ENCODE measurements around the gene IDUA.

IDUA gene

DNA sequence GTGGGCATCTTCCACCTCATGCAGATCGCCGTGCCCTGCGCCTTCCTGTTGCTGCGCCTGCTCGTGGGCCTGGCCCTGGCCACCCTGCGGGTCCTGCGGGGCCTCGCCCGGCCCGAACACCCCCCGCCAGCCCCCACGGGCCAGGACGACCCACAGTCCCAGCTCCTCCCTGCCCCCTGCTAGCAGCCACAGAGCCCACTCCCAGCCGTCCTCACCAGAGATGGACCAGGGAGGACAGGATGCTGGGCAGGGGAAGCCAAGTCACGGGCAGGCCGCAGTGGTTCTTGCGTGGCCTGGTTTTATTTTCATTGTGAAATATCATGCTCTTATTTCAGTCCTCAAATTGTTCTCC, 28.6 kb upstream of the IDUA start:
- Histone ChIP-seq H3K9ac (ENCODE audit: low read length) (no peak overlapping the region), H3K36me3 (ENCODE audit: control insufficient read depth, low read depth, low read length) (no peaks in the 10 kb centered on the region), H3K4me3 (ENCODE audit: low read length) (no peak overlapping the region), H3K9me3 (ENCODE audit: control insufficient read depth, low read depth, low read length) (no peaks in the 10 kb centered on the region), H3K4me1 (ENCODE audit: control insufficient read depth, low read depth, low read length) (no peaks in the 10 kb centered on the region), H3K27me3 (ENCODE audit: control insufficient read depth, insufficient read depth, low read length) (no peaks in the 10 kb centered on the region), H3K27ac (ENCODE audit: low read length) (no peak overlapping the region)

DNA sequence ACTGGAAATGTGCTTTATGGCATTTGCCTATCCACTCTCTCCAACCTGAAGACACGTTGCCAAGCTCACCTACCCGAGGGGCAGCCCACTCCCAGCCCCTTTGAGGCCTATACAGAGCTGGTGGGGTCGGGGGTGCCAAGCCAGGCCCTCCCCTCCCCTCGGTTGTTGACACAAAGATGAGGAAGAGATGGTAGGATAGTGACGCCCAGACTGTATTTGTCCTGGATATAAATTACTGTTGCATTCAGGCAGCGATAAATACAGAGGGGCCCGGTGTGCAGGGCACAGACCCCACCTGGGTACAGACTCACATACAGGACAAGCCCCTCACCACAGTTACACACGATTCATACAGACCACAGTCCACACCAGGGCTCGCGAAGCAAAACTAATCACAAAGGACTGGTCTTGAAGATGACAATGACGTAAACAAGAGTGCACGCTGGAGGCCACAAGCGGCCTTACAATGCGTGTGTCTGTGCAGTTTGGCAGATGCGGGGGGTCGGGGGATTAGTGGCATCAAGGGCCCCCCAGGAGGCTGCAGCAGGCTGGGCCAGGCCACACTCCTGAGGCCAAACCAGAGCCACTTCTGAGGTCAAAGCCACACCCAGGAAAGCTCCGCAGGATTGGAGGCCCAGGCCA, 28.0 kb upstream of the IDUA start:
- H3K9me3 ChIP-seq (ENCODE audit: control insufficient read depth, low read depth, low read length): no peaks in the 10 kb centered on the region
- H3K36me3 ChIP-seq (ENCODE audit: control insufficient read depth, low read depth, low read length): no peaks in the 10 kb centered on the region
- no peak overlapping the region for H3K4me3 ChIP-seq (ENCODE audit: low read length)

DNA sequence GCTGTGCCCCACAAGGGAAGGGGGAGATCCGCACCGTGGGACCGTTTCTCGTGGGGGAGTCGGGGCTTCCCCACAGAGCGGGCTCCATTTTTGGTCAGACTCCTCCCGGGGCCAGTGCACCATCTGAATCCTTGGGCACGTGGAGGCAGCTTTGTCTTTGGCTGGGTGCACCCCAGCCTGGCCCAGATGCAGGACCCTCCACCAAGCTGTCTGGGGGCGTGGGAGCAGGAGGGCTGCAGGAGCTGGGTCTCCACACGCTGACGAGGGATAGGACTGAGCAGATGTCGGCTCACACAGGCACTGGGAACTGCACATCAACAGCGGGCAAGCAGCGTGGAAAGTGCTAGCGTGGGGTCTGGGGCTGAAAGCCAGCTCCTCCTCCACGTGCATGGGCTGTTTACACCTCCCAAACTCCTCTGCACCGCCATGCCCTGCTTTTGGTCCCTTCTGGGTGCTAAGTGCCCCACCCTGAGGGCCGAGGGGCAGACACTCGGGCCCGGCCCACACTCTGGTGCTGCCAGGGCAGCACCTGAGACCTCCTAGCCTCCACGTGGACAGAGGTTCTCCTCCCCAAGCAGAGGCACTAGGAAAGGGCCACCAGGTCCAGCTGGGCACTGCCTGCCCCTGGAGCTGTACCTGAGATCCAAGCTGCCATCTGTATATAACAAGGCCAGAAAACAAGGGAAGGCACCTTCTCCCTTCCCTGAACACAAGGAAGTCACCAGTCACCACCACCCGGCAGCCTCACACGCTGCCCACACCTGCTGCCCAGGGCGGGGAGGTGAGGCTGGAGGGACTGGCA, 27.3 kb upstream of the IDUA start:
- Histone ChIP-seq H3K36me3 (ENCODE audit: control insufficient read depth, low read depth, low read length) (no peaks in the 10 kb centered on the region), H3K9me3 (ENCODE audit: control insufficient read depth, low read depth, low read length) (no peaks in the 10 kb centered on the region), H3K27ac (ENCODE audit: low read length) (no peak overlapping the region), H3K4me1 (ENCODE audit: control insufficient read depth, low read depth, low read length) (no peaks in the 10 kb centered on the region), H3K27me3 (ENCODE audit: control insufficient read depth, insufficient read depth, low read length) (no peaks in the 10 kb centered on the region), H3K9ac (ENCODE audit: low read length) (no peak overlapping the region), H3K4me3 (ENCODE audit: low read length) (no peak overlapping the region)

More for the DNA sequence above, 28.0 kb upstream of the IDUA start:
- Histone ChIP-seq H3K4me1 (ENCODE audit: control insufficient read depth, low read depth, low read length) (no peaks in the 10 kb centered on the region), H3K27ac (ENCODE audit: low read length) (no peak overlapping the region), H3K27me3 (ENCODE audit: control insufficient read depth, insufficient read depth, low read length) (no peaks in the 10 kb centered on the region), H3K9ac (ENCODE audit: low read length) (no peak overlapping the region)

DNA sequence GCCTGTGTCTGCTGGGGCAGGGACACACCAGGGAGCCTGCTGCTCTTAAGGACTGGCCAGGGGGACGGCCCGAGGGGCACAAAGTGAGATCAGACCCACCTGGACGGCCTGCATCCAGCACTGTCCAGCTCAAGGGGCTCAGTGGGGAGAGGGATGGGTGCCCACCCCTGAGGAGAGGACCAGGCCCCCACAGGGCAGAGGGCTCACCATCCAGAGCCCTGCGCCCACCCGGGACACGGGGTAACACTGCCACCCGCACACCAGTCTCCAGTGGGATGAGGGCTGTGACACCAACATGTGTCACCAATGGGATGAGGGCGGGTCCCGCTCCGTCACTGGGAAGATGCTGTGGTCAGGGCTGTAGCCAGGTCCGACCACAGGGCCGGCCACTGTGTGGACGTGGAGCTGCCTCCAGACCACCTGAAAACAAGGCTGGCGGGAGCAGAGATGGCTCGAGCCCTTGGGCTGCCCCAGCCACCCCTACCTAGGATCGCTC, 26.7 kb upstream of the IDUA start:
- no peaks in the 10 kb centered on the region for H3K9me3 ChIP-seq (ENCODE audit: control insufficient read depth, low read depth, low read length)
- H3K27me3 ChIP-seq (ENCODE audit: control insufficient read depth, insufficient read depth, low read length): no peaks in the 10 kb centered on the region
- no peak overlapping the region for H3K9ac ChIP-seq (ENCODE audit: low read length)
- H3K4me1 ChIP-seq (ENCODE audit: control insufficient read depth, low read depth, low read length): no peaks in the 10 kb centered on the region
- no peak overlapping the region for H3K27ac ChIP-seq (ENCODE audit: low read length)
- H3K4me3 ChIP-seq (ENCODE audit: low read length): no peak overlapping the region
- no peaks in the 10 kb centered on the region for H3K36me3 ChIP-seq (ENCODE audit: control insufficient read depth, low read depth, low read length)

DNA sequence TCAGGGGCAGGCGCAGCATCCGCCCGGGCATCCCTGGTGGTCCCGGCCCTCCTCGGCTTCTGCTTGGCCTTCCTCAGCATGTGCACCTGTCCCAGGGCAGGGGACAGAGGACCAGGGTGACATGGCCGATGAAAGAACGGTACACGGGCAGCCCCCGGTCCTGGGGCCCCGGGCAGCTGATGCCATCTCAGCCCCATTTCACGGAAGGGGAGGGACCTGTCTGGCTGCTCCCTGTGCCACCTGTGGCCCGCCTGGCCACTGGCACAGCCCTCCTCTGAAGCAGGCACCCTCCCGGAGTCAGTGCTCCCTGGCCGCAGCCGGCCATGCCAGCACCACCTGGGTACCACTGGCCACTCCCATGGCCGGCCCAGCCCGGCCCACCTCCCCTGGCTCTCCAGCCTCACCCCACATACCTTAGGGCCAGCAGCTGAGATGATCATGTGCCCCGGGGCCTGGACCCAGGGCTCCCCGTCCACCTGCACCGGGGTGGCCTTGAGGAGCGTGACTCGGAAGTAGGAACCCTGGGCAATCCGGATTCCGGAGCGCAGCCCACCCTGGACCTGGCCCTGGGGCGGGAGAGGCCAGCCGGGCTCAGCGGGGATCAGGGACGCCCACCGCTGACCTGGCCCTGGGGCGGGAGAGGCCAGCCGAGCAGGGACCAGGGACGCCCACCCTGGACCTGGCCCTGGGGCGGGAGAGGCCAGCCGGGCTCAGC, 26.1 kb upstream of the IDUA start:
- no peaks in the 10 kb centered on the region for H3K4me1 ChIP-seq (ENCODE audit: control insufficient read depth, low read depth, low read length)
- no peaks in the 10 kb centered on the region for H3K36me3 ChIP-seq (ENCODE audit: control insufficient read depth, low read depth, low read length)
- H3K27me3 ChIP-seq (ENCODE audit: control insufficient read depth, insufficient read depth, low read length): no peaks in the 10 kb centered on the region
- no peaks in the 10 kb centered on the region for H3K9me3 ChIP-seq (ENCODE audit: control insufficient read depth, low read depth, low read length)
- no peak overlapping the region for H3K27ac ChIP-seq (ENCODE audit: low read length)
- no peak overlapping the region for H3K9ac ChIP-seq (ENCODE audit: low read length)
- H3K4me3 ChIP-seq (ENCODE audit: low read length): no peak overlapping the region

DNA sequence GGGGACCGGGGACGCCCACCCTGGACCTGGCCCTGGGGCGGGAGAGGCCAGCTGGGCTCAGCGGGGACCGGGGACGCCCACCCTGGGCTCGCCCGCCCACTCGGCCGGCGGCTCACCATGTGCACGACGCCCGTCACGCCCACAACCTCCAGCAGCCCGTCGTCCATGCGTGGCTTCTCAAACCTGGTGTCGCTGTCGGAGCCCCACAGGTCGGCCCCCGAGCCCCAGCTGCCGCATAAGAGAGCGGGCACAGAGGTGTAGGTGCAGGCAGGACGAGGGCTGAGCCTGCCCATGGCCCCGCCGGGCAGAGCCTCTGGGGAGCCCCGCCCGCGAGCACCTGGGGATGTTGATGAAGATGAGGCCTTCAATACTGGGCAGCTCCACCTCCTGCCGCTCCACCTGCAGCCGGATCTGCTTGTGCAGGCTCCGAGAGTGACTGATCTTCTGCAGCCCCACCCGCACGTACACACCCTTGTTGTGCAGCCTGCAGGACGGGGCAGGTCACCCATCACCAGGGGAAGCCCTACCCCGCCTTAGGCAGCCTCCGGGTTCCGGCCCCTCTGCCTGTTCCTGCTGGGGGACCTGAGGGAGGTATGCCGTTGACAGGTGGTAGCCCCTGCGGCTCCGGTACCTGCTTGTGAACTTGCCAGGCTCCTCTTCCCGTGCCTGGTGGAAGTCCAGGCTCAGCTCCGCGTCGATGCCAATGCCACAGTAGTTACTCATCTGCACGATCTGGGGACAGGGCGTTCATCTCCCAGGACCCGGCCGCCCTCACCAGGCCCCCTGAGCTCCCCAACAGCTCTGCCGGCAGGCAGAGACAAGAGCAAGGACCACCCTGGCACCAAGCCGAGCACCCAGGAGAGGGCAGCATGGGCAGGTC, 25.3 kb upstream of the IDUA start:
- no peak overlapping the region for H3K9ac ChIP-seq (ENCODE audit: low read length)
- H3K9me3 ChIP-seq (ENCODE audit: control insufficient read depth, low read depth, low read length): no peaks in the 10 kb centered on the region
- H3K36me3 ChIP-seq (ENCODE audit: control insufficient read depth, low read depth, low read length): no peaks in the 10 kb centered on the region
- H3K27me3 ChIP-seq (ENCODE audit: control insufficient read depth, insufficient read depth, low read length): peaks cover 5% of the 10 kb centered on the region
- H3K27ac ChIP-seq (ENCODE audit: low read length): no peak overlapping the region
- H3K4me3 ChIP-seq (ENCODE audit: low read length): no peak overlapping the region
- no peaks in the 10 kb centered on the region for H3K4me1 ChIP-seq (ENCODE audit: control insufficient read depth, low read depth, low read length)

DNA sequence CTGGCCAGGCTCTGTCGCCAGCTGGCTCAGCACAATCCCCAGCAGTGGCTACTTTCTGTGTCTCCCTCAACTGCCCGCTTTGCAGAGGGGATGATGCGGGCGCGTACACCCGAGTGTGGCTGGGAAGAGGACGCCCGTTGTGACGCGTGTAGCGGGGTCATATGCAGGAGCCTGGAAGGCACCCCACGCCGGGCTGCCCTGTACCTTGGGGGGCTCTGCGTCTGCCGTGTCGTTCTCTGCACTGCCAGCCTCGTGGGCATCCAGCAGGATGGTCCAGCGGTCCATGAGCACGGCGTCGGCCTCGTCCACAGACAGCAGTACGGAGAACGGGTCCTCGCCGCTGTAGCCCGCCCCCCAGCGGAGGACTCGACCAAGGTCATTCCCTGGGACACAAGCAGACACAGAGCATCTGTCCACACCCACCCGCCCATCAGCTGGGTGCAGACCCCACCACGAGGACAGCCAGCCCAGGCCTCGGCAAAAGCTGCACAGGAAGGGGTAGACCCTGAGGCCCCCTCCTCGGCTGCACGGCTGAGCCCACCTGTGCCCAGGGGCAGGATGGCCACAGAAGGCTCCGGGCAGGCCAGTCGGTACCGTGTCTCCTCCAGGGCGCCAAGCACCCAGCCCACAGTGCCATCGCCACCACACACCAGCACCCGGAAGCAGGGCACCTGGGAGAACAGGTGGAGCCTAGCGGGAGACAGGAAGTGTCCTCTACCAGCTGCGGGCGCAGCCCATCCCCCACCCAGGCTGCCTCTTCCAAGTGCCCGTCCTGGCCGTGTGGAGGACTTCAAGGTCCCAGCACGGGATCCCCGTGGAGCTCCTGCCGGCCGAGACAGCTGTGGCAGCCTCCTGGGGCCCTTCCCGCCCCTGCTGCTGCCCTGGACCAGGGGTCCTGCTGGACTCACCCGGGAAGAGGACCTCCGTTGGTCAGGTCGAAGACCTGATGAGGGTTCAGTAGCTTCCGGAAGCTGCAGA, 24.3 kb upstream of the IDUA start:
- Histone ChIP-seq H3K27me3 (ENCODE audit: control insufficient read depth, insufficient read depth, low read length) (peaks cover 15% of the 10 kb centered on the region), H3K9me3 (ENCODE audit: control insufficient read depth, low read depth, low read length) (no peaks in the 10 kb centered on the region), H3K36me3 (ENCODE audit: control insufficient read depth, low read depth, low read length) (no peaks in the 10 kb centered on the region), H3K4me1 (ENCODE audit: control insufficient read depth, low read depth, low read length) (no peaks in the 10 kb centered on the region), H3K27ac (ENCODE audit: low read length) (no peak overlapping the region), H3K9ac (ENCODE audit: low read length) (no peak overlapping the region), H3K4me3 (ENCODE audit: low read length) (no peak overlapping the region)

DNA sequence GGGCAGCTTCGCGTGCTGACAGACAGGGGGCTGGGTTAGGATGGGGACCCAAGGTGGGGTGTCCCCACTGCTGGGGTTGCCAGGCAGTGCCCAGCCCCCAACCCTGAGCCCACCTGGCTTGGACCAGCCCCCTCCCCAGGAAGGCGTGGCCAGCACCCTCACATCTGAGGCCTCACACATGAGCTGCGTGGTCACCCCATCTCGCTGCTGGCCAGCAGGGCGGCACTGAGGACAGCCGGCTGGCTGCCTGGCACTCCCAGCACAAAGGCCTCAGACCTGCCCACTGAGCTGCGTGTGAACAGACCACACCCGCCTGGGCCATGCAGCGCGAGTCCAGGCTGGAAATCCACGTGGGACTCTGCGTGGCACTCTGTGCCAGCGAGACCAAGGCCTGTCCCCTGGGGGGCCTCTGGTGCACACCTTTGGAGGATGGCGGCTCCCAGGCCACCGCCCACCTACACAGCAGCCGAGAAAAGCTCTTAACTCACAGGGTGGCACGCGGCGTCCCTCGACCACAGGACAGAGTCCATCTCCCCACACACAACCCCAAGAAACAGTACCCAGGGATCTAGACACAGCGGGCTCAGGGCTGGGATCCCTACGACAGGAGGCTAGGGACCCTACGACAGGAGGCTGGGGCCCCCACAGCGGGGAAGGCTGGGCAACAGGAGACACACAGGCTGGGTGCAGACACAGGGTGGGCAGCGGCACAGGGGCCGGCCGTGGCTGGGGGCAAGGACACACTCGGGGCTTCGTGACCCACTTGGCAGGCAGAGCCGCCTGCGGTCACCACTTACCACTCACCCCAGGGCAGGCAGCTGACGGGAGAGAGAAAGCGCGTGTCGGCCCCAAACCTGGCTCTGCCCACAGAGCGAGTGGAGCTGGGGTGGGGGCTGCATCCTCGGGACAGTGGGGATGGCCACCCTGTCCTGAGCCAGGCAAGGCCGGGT, 23.3 kb upstream of the IDUA start:
- no peak overlapping the region for H3K27ac ChIP-seq (ENCODE audit: low read length)
- no peaks in the 10 kb centered on the region for H3K4me1 ChIP-seq (ENCODE audit: control insufficient read depth, low read depth, low read length)
- H3K9ac ChIP-seq (ENCODE audit: low read length): no peak overlapping the region
- H3K9me3 ChIP-seq (ENCODE audit: control insufficient read depth, low read depth, low read length): no peaks in the 10 kb centered on the region
- H3K27me3 ChIP-seq (ENCODE audit: control insufficient read depth, insufficient read depth, low read length): peaks cover 24% of the 10 kb centered on the region
- no peaks in the 10 kb centered on the region for H3K36me3 ChIP-seq (ENCODE audit: control insufficient read depth, low read depth, low read length)
- H3K4me3 ChIP-seq (ENCODE audit: low read length): no peak overlapping the region

DNA sequence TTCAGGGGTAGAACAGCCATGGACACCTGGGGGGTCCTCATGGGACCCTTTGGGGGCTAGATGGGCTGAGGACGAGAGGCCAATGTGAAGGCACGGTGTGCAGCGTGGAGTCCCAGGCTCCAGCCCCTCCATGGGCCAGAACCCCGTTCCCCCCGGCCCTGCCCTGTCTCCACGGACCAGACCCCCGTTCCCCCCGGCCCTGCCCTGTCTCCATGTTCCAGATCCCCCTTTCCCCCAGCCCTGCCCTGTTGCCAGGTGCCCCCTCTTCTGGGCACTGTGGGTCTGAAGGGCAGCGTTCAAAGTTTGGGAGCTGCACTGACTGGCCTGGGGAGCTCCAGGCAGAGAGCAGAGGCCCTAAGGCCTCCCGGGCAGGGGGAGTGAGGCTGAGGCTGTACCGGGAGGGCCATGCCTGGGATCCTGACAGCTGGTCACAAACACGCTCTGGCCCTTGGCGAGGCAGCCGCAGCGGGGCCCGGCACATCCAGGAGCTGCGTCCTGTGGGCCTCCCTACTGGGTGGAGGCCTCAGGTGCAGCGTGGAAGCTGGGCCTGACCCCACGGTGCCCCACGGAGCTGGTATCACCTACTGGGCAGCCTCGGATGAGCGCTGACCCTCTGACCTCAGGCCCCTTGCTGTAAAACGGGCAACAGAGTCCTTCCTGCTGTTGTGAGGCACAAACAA, 22.4 kb upstream of the IDUA start:
- Histone ChIP-seq H3K27ac (ENCODE audit: low read length) (no peak overlapping the region), H3K36me3 (ENCODE audit: control insufficient read depth, low read depth, low read length) (no peaks in the 10 kb centered on the region), H3K9me3 (ENCODE audit: control insufficient read depth, low read depth, low read length) (no peaks in the 10 kb centered on the region), H3K4me3 (ENCODE audit: low read length) (no peak overlapping the region), H3K9ac (ENCODE audit: low read length) (no peak overlapping the region), H3K4me1 (ENCODE audit: control insufficient read depth, low read depth, low read length) (no peaks in the 10 kb centered on the region), H3K27me3 (ENCODE audit: control insufficient read depth, insufficient read depth, low read length) (peaks cover 33% of the 10 kb centered on the region)

Data from iPS-18a (cell line).